ENCODE measurements around the gene SH3YL1. TPM values are rescaled to one million over a fixed set of nuclear protein-coding genes. Genes with fewer than 3 reads are reported as not detected.

The SH3YL1 gene
- total RNA-seq, 2 donors from 2014 or later: 72.4 to 117 TPM

DNA sequence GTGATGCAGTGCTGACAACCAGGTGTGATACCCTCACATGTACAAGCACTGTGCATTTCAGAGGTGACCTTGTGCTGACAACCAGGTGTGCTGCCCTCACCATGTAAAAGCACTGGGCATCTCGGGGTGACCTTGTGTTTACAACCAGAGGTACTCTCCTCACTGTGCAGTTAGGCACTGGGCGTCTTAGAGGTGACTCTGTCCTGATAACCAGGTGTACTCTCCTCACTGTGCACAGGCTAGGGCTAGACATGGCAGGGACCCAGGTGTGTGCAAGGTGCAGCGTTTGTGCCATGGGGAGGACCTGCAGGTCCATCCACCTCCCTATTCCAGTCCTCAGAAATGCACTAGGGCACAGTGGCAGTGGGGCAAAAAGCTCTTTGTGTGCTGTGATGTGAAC, 32.5 kb upstream of the SH3YL1 start:
- 47% methylated on average over 3 of the region's 3 CpGs for WGBS
- Histone ChIP-seq H3K9me3 (no peaks in the 10 kb centered on the region), H3K27me3 (replicated peaks; ENCODE audit: insufficient read depth) (peaks cover 2% of the 10 kb centered on the region), H3K4me3 (no peak overlapping the region), H3K36me3 (no peaks in the 10 kb centered on the region), H3K4me1 (replicated peaks) (no peaks in the 10 kb centered on the region), H3K27ac (no peak overlapping the region)
- intact Hi-C loops (cut with DNase I): loop anchor here (10.0 kb wide), 1 partner anchor 52 kb away; no protein-coding TSS in a partner anchor
- no peak for DNase-seq (ENCODE audit: low spot score)
- TF ChIP-seq POLR2AphosphoS5 (IDR thresholded peaks at IDR 0.05) (no peak), POLR2A (IDR thresholded peaks at IDR 0.05) (no peak)
- TF ChIP-seq, protein P1, sequence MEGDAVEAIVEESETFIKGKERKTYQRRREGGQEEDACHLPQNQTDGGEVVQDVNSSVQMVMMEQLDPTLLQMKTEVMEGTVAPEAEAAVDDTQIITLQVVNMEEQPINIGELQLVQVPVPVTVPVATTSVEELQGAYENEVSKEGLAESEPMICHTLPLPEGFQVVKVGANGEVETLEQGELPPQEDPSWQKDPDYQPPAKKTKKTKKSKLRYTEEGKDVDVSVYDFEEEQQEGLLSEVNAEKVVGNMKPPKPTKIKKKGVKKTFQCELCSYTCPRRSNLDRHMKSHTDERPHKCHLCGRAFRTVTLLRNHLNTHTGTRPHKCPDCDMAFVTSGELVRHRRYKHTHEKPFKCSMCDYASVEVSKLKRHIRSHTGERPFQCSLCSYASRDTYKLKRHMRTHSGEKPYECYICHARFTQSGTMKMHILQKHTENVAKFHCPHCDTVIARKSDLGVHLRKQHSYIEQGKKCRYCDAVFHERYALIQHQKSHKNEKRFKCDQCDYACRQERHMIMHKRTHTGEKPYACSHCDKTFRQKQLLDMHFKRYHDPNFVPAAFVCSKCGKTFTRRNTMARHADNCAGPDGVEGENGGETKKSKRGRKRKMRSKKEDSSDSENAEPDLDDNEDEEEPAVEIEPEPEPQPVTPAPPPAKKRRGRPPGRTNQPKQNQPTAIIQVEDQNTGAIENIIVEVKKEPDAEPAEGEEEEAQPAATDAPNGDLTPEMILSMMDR (IDR thresholded peaks at IDR 0.05): no peak

DNA sequence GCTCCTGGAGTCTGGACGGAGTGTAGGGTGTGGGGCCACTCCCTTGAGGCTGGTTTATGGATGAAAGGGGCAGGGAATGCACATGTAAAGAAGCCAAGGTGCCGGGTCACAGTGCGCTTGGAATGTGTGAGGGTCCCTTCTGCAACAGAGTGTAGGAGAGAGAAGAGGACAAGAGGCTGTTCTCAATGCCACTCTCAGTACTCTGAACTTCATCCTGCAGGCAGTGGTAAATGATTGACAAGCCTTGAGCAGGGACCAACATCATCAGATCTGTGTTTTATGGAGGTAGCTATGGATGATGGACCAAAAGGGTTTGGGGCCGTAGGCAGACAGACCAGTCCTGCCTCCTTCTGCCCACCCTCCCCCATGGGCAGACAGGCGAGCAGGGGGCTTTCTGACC, 31.3 kb upstream of the SH3YL1 start:
- no peak for DNase-seq (ENCODE audit: low spot score)
- H3K27me3 ChIP-seq (replicated peaks; ENCODE audit: insufficient read depth): peaks cover 2% of the 10 kb centered on the region
- intact Hi-C loops (cut with DNase I): loop anchor here (10.0 kb wide), 1 partner anchor 50 kb away; no protein-coding TSS in a partner anchor
- H3K27ac ChIP-seq: no peak overlapping the region
- H3K4me3 ChIP-seq: no peak overlapping the region
- no peaks in the 10 kb centered on the region for H3K9me3 ChIP-seq
- H3K36me3 ChIP-seq: no peaks in the 10 kb centered on the region
- WGBS: 85% methylated on average over 5 of the region's 5 CpGs
- no peaks in the 10 kb centered on the region for H3K4me1 ChIP-seq (replicated peaks)
- TF ChIP-seq POLR2AphosphoS5 (IDR thresholded peaks at IDR 0.05) (no peak), POLR2A (IDR thresholded peaks at IDR 0.05) (no peak)
- TF ChIP-seq, protein P1 (IDR thresholded peaks at IDR 0.05): no peak

DNA sequence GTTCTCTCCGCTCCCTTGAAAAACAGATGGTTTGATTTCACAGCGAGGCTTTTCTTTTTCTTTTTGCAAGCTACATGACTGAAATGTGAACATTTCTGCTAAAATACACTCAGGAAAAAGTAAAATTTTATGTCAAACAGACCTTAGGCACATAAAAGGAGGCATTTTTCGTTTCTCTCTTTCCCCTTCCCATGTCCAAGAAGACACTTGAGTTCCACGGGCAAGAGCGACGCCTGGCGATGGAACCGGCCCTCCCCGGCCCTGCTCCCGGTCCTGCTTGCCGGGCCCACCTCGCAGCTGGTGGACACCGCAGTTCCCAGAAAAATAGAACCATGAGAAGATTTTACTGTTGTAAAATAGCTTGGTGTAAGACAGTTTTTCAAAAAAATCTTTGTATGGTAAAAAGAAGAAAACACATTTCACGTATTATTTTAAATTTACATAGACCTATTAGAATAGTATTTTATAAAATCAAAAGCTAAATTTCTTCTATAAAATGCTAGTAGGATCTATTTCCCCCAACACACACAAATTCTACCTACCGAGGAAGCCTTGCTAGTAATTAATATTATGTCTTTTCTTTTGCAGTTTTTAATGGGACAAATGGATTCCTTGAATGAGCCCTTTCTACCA, 26.4 kb upstream of the SH3YL1 start:
- 13% methylated on average over 15 of the region's 15 CpGs for WGBS
- peaks cover 6% of the 10 kb centered on the region for H3K4me1 ChIP-seq (replicated peaks)
- H3K27ac ChIP-seq: no peak overlapping the region
- no peaks in the 10 kb centered on the region for H3K9me3 ChIP-seq
- H3K27me3 ChIP-seq (replicated peaks; ENCODE audit: insufficient read depth): peaks cover 8% of the 10 kb centered on the region
- TF ChIP-seq, protein P1 (IDR thresholded peaks at IDR 0.05): peak; percentile 35 to 73 (median 63)
- TF ChIP-seq POLR2A (IDR thresholded peaks at IDR 0.05) (no peak), POLR2AphosphoS5 (IDR thresholded peaks at IDR 0.05) (peak; percentile 14)
- H3K4me3 ChIP-seq: peak overlapping the region; percentile 26 to 35
- intact Hi-C loops (cut with DNase I): loop anchor here (10.0 kb wide), 1 partner anchor 45 kb away; no protein-coding TSS in a partner anchor
- DNase-seq (ENCODE audit: low spot score): peak; percentile 69
- H3K36me3 ChIP-seq: no peaks in the 10 kb centered on the region

DNA sequence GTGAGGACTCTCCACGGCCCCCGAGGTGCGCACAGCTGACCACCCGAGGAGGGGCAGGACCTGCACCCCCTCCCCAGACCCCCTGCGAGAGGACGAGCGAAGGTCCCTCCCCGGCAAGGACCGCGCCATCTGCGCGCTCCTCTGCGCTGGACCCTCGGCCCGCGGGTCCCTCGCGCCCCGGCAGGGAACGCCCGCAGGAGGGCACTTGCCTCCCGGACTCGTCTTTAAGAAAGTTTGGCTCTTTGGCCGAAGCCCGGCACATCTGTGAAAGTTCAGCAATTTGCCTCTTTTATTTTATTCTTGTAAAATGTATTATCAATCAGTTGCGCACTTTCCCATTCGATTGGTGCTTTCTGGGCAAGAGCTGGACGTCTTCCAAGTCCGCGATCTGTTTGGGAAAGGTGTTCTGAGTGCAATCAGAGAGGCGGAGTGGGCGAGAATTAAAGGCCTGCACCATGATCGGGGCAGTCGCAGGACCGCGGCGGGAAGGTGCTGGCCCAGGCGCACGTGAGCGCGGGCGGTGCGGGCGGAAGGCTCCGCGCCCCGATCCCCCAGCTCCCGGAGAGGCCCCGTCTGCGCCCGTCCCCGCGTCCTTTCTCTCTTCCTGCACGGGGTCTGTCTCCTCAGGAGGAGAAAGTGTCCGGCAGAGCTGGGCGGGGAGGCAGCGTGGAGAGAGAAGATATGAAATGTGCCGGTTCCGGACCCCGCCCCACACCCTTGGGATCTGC, 25.7 kb upstream of the SH3YL1 start:
- intact Hi-C loops (cut with DNase I): loop anchor here (10.0 kb wide), 1 partner anchor 45 kb away; no protein-coding TSS in a partner anchor
- Histone ChIP-seq H3K9me3 (no peaks in the 10 kb centered on the region), H3K4me3 (peak overlapping the region; percentile 26 to 35), H3K27ac (no peak overlapping the region), H3K27me3 (replicated peaks; ENCODE audit: insufficient read depth) (peaks cover 8% of the 10 kb centered on the region), H3K4me1 (replicated peaks) (peaks cover 10% of the 10 kb centered on the region), H3K36me3 (no peaks in the 10 kb centered on the region)
- no peak for TF ChIP-seq POLR2A (IDR thresholded peaks at IDR 0.05)
- no peak for TF ChIP-seq POLR2AphosphoS5 (IDR thresholded peaks at IDR 0.05)
- TF ChIP-seq, protein P1 (IDR thresholded peaks at IDR 0.05): no peak
- 2% methylated on average over 55 of the region's 60 CpGs for WGBS
- no peak for DNase-seq (ENCODE audit: low spot score)

All from prostate gland (tissue), 2 donors.